B cell (primary cell): ENCODE data around the gene FOXM1. TPM values are rescaled to one million over a fixed set of nuclear protein-coding genes. Genes with fewer than 3 reads are reported as not detected.

Experiments
- ATAC-seq: fragments of 200-7000 bp; cut with Tn5 transposase; one replicate; pipeline ENCODE4 v1.10.0; 2021; ENCODE audit warnings: low read depth, mild to moderate bottlenecking, moderate number of reproducible peaks, moderate library complexity
- CTCF ChIA-PET: fragments of 350-600 bp; sonication (Branson Sonifier 250); formaldehyde crosslinking; loops from one replicate; lab custom pipeline; 2021; ENCODE audit warnings: antibody characterized with exemption, inconsistent platforms; lab: Charles Lee
- POLR2A ChIA-PET: fragments of 350-600 bp; sonication (Branson Sonifier 250); formaldehyde crosslinking; loops from one replicate; lab custom pipeline; 2021; ENCODE audit warnings: antibody characterized with exemption; lab: Charles Lee
- DNase-seq: peaks from one replicate; pipeline ENCODE4 v3.0.0; 2013
- H2AFZ ChIP-seq: 2 replicates; pipeline ENCODE4 v1.6.1; 2012; ENCODE audit warnings: mild to moderate bottlenecking, low read depth, low read length; ENCODE audit not compliant: insufficient read depth, poor library complexity, severe bottlenecking
- H3K27ac ChIP-seq, 2 donors: 1 replicate in 1 of 2; 2 replicates in 1 of 2; pipeline ENCODE4 v1.5.1; 2012 to 2013; ENCODE audit warnings: low read length in 2 of 2, mild to moderate bottlenecking in 2 of 2, moderate library complexity in 1 of 2
- H3K27me3 ChIP-seq, 4 experiments: fragments of 200-600 bp in 1 of 4; sonication (generic) in 1 of 4; replicated peaks in 1 of 4; 1 replicate in 2 of 4; 2 replicates in 2 of 4; pipeline versions ENCODE4 v1.6.1 to v1.7.0; 2013 to 2016; ENCODE audit warnings: low read length in 3 of 4, mild to moderate bottlenecking in 2 of 4, mixed read lengths in 1 of 4, moderate library complexity in 1 of 4; ENCODE audit not compliant: insufficient read depth in 4 of 4, control insufficient read depth in 3 of 4; ENCODE audit errors: control extremely low read depth in 1 of 4
- H3K36me3 ChIP-seq, 2 experiments: replicated peaks in 1 of 2; 1 replicate in 1 of 2; 2 replicates in 1 of 2; pipeline versions ENCODE4 v1.6.1 to v1.7.1; 2013; ENCODE audit warnings: low read length in 1 of 2; ENCODE audit not compliant: insufficient read depth in 2 of 2, control insufficient read depth in 1 of 2; ENCODE audit errors: control extremely low read depth in 1 of 2, extremely low read depth in 1 of 2
- H3K4me1 ChIP-seq, 2 donors: fragments of 200-600 bp in 1 of 2; sonication (generic) in 1 of 2; 1 replicate in 1 of 2; 2 replicates in 1 of 2; pipeline versions ENCODE4 v1.5.1 to v1.6.1; 2013 to 2017; ENCODE audit warnings: low read length in 2 of 2; ENCODE audit not compliant: control insufficient read depth in 2 of 2, insufficient read depth in 2 of 2
- H3K4me2 ChIP-seq: replicated peaks from 2 replicates; pipeline ENCODE3; 2012; ENCODE audit warnings: mild to moderate bottlenecking, low read depth, low read length; ENCODE audit not compliant: poor library complexity, severe bottlenecking
- H3K4me3 ChIP-seq, 5 experiments: fragments of 200-600 bp in 1 of 5; sonication (generic) in 1 of 5; 1 replicate in 3 of 5; 2 replicates in 2 of 5; pipeline versions ENCODE4 v1.5.1 to v1.7.0; 2011 to 2016; ENCODE audit warnings: low read length in 4 of 5, mild to moderate bottlenecking in 4 of 5, low read depth in 2 of 5, control low read depth in 1 of 5, moderate library complexity in 1 of 5; ENCODE audit not compliant: insufficient read depth in 1 of 5; ENCODE audit errors: control extremely low read depth in 1 of 5, extremely low read depth in 1 of 5
- H3K79me2 ChIP-seq: fragments of 200-600 bp; sonication (generic); one replicate; pipeline ENCODE4 v1.6.0; 2016; ENCODE audit warnings: low read length; ENCODE audit not compliant: control insufficient read depth, insufficient read depth
- H3K9ac ChIP-seq: fragments of 200-600 bp; sonication (generic); 2 replicates; pipeline ENCODE4 v1.6.1; 2017; ENCODE audit warnings: mild to moderate bottlenecking, low read length, moderate library complexity
- H3K9me3 ChIP-seq, 3 donors: one replicate each; pipeline versions ENCODE4 v1.6.1 to v1.7.1; 2013; ENCODE audit warnings: low read length in 2 of 3; ENCODE audit not compliant: control insufficient read depth in 2 of 3, insufficient read depth in 1 of 3; ENCODE audit errors: control extremely low read depth in 1 of 3
- H4K20me1 ChIP-seq: 2 replicates; pipeline ENCODE4 v1.6.0; 2012; ENCODE audit warnings: mild to moderate bottlenecking, low read length; ENCODE audit not compliant: insufficient read depth, control insufficient read depth, poor library complexity, severe bottlenecking
- H3K27ac Mint-ChIP-seq: one replicate; pipeline ENCODE4 v1.8.0; 2021; ENCODE audit warnings: mixed read lengths
- H3K27me3 Mint-ChIP-seq: one replicate; pipeline ENCODE4 v1.8.0; 2021; ENCODE audit warnings: mixed read lengths
- H3K4me1 Mint-ChIP-seq: one replicate; pipeline ENCODE4 v1.8.0; 2021; ENCODE audit warnings: mixed read lengths
- H3K4me3 Mint-ChIP-seq: one replicate; pipeline ENCODE4 v1.8.0; 2021; ENCODE audit warnings: mixed read lengths
- H3K9me3 Mint-ChIP-seq: one replicate; pipeline ENCODE4 v1.8.0; 2022; ENCODE audit warnings: mixed read lengths; ENCODE audit not compliant: insufficient read depth
- CTCF ChIP-seq: fragments of 200-600 bp; IDR thresholded peaks from one replicate; pipeline ENCODE4 v1.8.0; 2022; ENCODE audit warnings: antibody characterized with exemption, mild to moderate bottlenecking
- EZH2 ChIP-seq: IDR thresholded peaks from 2 replicates; pipeline ENCODE4 v1.6.1; 2012; ENCODE audit warnings: borderline replicate concordance, low read depth, mild to moderate bottlenecking, moderate library complexity, low read length; ENCODE audit not compliant: insufficient read depth, poor library complexity, severe bottlenecking
- WGBS: methylation state at CpG from one replicate; pipeline ENCODE4 v1.1.5; 2013; ENCODE audit warnings: missing lambda C conversion rate; ENCODE audit not compliant: insufficient coverage; 5-methylcytosine and 5-hydroxymethylcytosine counted together
- intact Hi-C: fragments of 100-400 bp; cut with micrococcal nuclease; formaldehyde crosslinking; loops from one replicate; pipeline ENCODE4 v1.10.0; 2022
- polyA plus RNA-seq: library from polyadenylated mRNA; depleted of rRNA; stranded (reverse); fragments of >200 nt; gene quantifications from 2 replicates; pipeline ENCODE4 v1.2.3, GENCODE V29; 2012
- total RNA-seq, 2 donors: library from RNA; stranded (reverse); fragments of 120-200 nt in 1 of 2; gene quantifications; 1 replicate in 1 of 2; 2 replicates in 1 of 2; pipeline versions ENCODE4 v1.2.3 to v1.2.4, GENCODE V29; 2013 to 2022

FOXM1 gene
- total and polyA plus RNA-seq, 2 donors (not counting 1 experiment from before 2014, with no cell fraction given) = 0.67 to 0.84 TPM

GRCh38 chr12:2833327-2833726 lies 43.6 kb downstream of the FOXM1 start:
- intact Hi-C loops = no loop called here
- no peaks in the 10 kb centered on the region for H3K9me3 ChIP-seq
- no peak overlapping the region for H3K4me3 ChIP-seq
- ChIA-PET POLR2A (no interaction called here), CTCF (interaction anchor here (1.2 kb wide), 1 partner anchor 12 kb away, joined by 3 read pairs; no protein-coding TSS in a partner anchor)
- no peaks in the 10 kb centered on the region for H3K4me1 ChIP-seq
- 95% methylated on average over 2 of the region's 5 CpGs for WGBS
- H4K20me1 ChIP-seq = no peaks in the 10 kb centered on the region
- no peak overlapping the region for H2AFZ ChIP-seq
- no peaks in the 10 kb centered on the region for H3K79me2 ChIP-seq
- DNase-seq (no peak), ATAC-seq (no peak)
- peaks cover 3% of the 10 kb centered on the region for H3K4me1 Mint-ChIP-seq
- H3K27ac ChIP-seq = no peak overlapping the region
- peaks cover 0 to 5% of the 10 kb centered on the region in 2 experiments for H3K36me3 ChIP-seq
- H3K4me3 Mint-ChIP-seq = no peak overlapping the region
- H3K27me3 ChIP-seq = peaks cover 0 to 3% (median 0%) of the 10 kb centered on the region in 4 experiments
- TF ChIP-seq EZH2 = no peak
- TF ChIP-seq CTCF = no peak
- no peak overlapping the region for H3K9ac ChIP-seq
- no peaks in the 10 kb centered on the region for H3K27me3 Mint-ChIP-seq
- no peak overlapping the region for H3K4me2 ChIP-seq
- H3K9me3 Mint-ChIP-seq = no peaks in the 10 kb centered on the region
- H3K27ac Mint-ChIP-seq = peak overlapping the region; percentile 46

DNA sequence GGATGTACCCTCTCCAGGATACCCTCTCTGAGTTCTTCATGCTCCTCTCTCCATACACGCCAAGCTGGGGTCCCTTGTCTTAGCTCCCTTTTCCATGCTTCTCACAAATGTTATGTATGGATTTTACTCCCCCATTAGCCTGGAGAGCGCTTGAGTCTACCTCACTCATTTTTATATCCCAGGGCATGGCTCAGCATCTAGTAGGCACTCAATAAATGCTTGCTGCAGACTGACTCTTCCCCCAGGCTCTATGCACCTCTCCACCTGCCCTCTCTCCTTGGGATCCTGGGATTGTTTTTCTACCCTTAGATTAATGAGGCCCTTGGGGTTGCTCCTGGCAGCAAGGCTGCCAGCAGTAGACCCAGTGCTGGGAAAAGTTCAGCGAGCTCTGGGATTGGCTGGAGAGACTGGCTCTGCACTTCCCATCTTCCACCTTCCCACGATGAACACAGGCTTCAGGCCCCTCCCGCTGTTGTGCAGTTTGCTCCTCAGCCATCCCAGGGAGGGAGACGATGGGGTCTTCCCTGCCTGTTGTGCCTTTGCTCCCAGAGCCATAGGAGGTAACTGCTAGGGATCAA lies 44.3 kb downstream of the FOXM1 start:
- CTCF ChIA-PET = interaction anchor here (1.2 kb wide), 1 partner anchor 12 kb away, joined by 3 read pairs; no protein-coding TSS in a partner anchor

More for the DNA sequence above, 44.3 kb downstream of the FOXM1 start:
- H3K79me2 ChIP-seq = no peaks in the 10 kb centered on the region
- peaks cover 3% of the 10 kb centered on the region for H3K4me1 Mint-ChIP-seq
- H3K27me3 ChIP-seq = peaks cover 0 to 3% (median 0%) of the 10 kb centered on the region in 4 experiments
- H4K20me1 ChIP-seq = no peaks in the 10 kb centered on the region
- TF ChIP-seq CTCF (no peak), EZH2 (no peak)
- H3K9me3 Mint-ChIP-seq = no peaks in the 10 kb centered on the region
- no peaks in the 10 kb centered on the region for H3K4me1 ChIP-seq
- 94% methylated on average over 2 of the region's 6 CpGs for WGBS
- H3K4me2 ChIP-seq = no peak overlapping the region
- H3K9ac ChIP-seq = no peak overlapping the region
- intact Hi-C loops = no loop called here
- no peak overlapping the region for H3K27ac Mint-ChIP-seq
- POLR2A ChIA-PET = no interaction called here
- H3K36me3 ChIP-seq = peaks cover 0 to 9% of the 10 kb centered on the region in 2 experiments
- ATAC-seq = no peak
- no peaks in the 10 kb centered on the region for H3K9me3 ChIP-seq
- no peak overlapping the region for H3K27ac ChIP-seq
- no peak overlapping the region for H2AFZ ChIP-seq
- no peak overlapping the region for H3K4me3 ChIP-seq
- DNase-seq = no peak
- no peak overlapping the region for H3K4me3 Mint-ChIP-seq
- H3K27me3 Mint-ChIP-seq = no peaks in the 10 kb centered on the region
